GM19395 (cell line): ENCODE measurements around the gene FN3K.
"Not testable (repeated sequence)": the region's sequence is repeated elsewhere in the genome, so short reads cannot be mapped to it uniquely, and the experiment has no call there.

ENCODE experiments used
- ATAC-seq: cut with Tn5 transposase; IDR thresholded peaks from one replicate; pipeline ENCODE4 v1.9.1; 2021; ENCODE audit warnings: mild to moderate bottlenecking, moderate library complexity; ENCODE audit not compliant: unreplicated experiment

FN3K gene

GRCh38 chr17:82736511-82737185, 1.2 kb downstream of the FN3K start:
- ATAC-seq, result no peak

- ATAC-seq, result no peak
Observed at GRCh38 chr17:82737967-82738877, 2.8 kb downstream of the FN3K start.

- no peak for ATAC-seq
Observed at GRCh38 chr17:82740906-82741759, 5.7 kb downstream of the FN3K start.

- no peak for ATAC-seq
Observed at GRCh38 chr17:82743344-82744219, 8.2 kb downstream of the FN3K start.

GRCh38 chr17:82744736-82745135, 9.3 kb downstream of the FN3K start:
- not testable (repeated sequence) for ATAC-seq

- no peak for ATAC-seq
Observed at GRCh38 chr17:82745524-82745923, 10.1 kb downstream of the FN3K start.

GRCh38 chr17:82748756-82749155, 13.3 kb downstream of the FN3K start:
- no peak for ATAC-seq

- ATAC-seq, result no peak
Observed at GRCh38 chr17:82750241-82750908, 15.0 kb downstream of the FN3K start.

- ATAC-seq, result no peak
Observed at GRCh38 chr17:82751171-82751570, 15.8 kb downstream of the FN3K start.

- peak; percentile 77 for ATAC-seq
Observed at GRCh38 chr17:82751571-82752370, 16.4 kb downstream of the FN3K start, which contains the start of gene TBCD. TBCD (plus strand) TSS chr17:82752065; CDS start chr17:82752194, 129 bp downstream.

GRCh38 chr17:82752371-82753200, 17.2 kb downstream of the FN3K start:
- ATAC-seq, result peak; percentile 35

- ATAC-seq, result no peak
Observed at GRCh38 chr17:82753201-82753464, 17.7 kb downstream of the FN3K start.

- no peak for ATAC-seq
Observed at GRCh38 chr17:82754297-82755208, 19.1 kb downstream of the FN3K start.

- no peak for ATAC-seq
Observed at GRCh38 chr17:82756166-82756565, 20.8 kb downstream of the FN3K start.

- no peak for ATAC-seq
Observed at GRCh38 chr17:82765371-82765770, 30.0 kb downstream of the FN3K start.

- no peak for ATAC-seq
Observed at GRCh38 chr17:82767041-82767754, 31.8 kb downstream of the FN3K start.
